Right atrium auricular region (tissue), 2 donors: ENCODE data around the gene HEATR5A. TPM values are rescaled to one million over a fixed set of nuclear protein-coding genes. Genes with fewer than 3 reads are reported as not detected.
"Not testable (repeated sequence)": the region's sequence is repeated elsewhere in the genome, so short reads cannot be mapped to it uniquely, and the experiment has no call there.

Experiments used
- DNase-seq: peaks from one replicate; pipeline ENCODE4 v3.0.0-alpha.2; 2019; ENCODE audit warnings: low spot score
- H3K27ac ChIP-seq, 2 donors: fragments of 200-600 bp; sonication (generic); 1 replicate in 1 of 2; 2 replicates in 1 of 2; pipeline ENCODE4 v1.5.1; 2016 to 2019
- H3K27me3 ChIP-seq, 2 donors: fragments of 200-600 bp; sonication (generic); one replicate each; pipeline versions ENCODE4 v1.5.1 to v1.6.0; 2017 to 2019
- H3K36me3 ChIP-seq: fragments of 200-600 bp; sonication (generic); one replicate; pipeline ENCODE4 v1.5.1; 2016
- H3K4me1 ChIP-seq, 2 donors: fragments of 200-600 bp; sonication (generic); one replicate each; pipeline versions ENCODE4 v1.5.1 to v1.6.0; 2017 to 2019
- H3K4me3 ChIP-seq, 2 donors: fragments of 200-600 bp; sonication (generic); 1 replicate in 1 of 2; 2 replicates in 1 of 2; pipeline ENCODE4 v1.5.1; 2017 to 2019; ENCODE audit warnings: mild to moderate bottlenecking in 1 of 2, moderate library complexity in 1 of 2
- H3K9me3 ChIP-seq, 2 donors: fragments of 200-600 bp; sonication (generic); one replicate each; pipeline ENCODE4 v1.5.1; 2019
- CTCF ChIP-seq, 2 donors: fragments of 200-600 bp; sonication (generic); IDR thresholded peaks; one replicate each; pipeline ENCODE4 v1.5.1; 2019; ENCODE audit warnings: antibody characterized with exemption in 2 of 2
- total RNA-seq, 2 donors: library from RNA; depleted of rRNA; stranded (reverse); fragments of >200 nt; gene quantifications; one replicate each; pipeline ENCODE4 v1.1.0, GENCODE V29; 2016

HEATR5A gene
- total RNA-seq, 2 donors from 2014 or later: 29.0 to 29.3 TPM

- Histone ChIP-seq H3K27me3 (no peaks in the 10 kb centered on the region), H3K36me3 (no peaks in the 10 kb centered on the region), H3K4me3 (no peak overlapping the region), H3K9me3 (no peaks in the 10 kb centered on the region), H3K27ac (peak overlapping the region in 1 of 2 donors; percentile 39), H3K4me1 (peaks cover 0 to 8% of the 10 kb centered on the region in 2 donors)
- DNase-seq: no peak
- TF ChIP-seq CTCF (IDR thresholded peaks at IDR 0.05): no peak
These were observed 21.1 kb upstream of the HEATR5A start for GRCh38 chr14:31441273-31442111.

GRCh38 chr14:31440280-31440679, 19.9 kb upstream of the HEATR5A start:
- DNase-seq: no peak
- H3K9me3 ChIP-seq: no peaks in the 10 kb centered on the region
- H3K27me3 ChIP-seq: no peaks in the 10 kb centered on the region
- H3K36me3 ChIP-seq: no peaks in the 10 kb centered on the region
- no peak overlapping the region for H3K27ac ChIP-seq
- H3K4me1 ChIP-seq: peaks cover 0 to 8% of the 10 kb centered on the region in 2 donors
- H3K4me3 ChIP-seq: no peak overlapping the region
- no peak for TF ChIP-seq CTCF (IDR thresholded peaks at IDR 0.05)

GRCh38 chr14:31439561-31439960, 19.2 kb upstream of the HEATR5A start:
- TF ChIP-seq CTCF (IDR thresholded peaks at IDR 0.05): no peak
- H3K4me3 ChIP-seq: no peak overlapping the region
- no peak for DNase-seq
- H3K4me1 ChIP-seq: peaks cover 0 to 8% of the 10 kb centered on the region in 2 donors
- H3K36me3 ChIP-seq: no peaks in the 10 kb centered on the region
- no peaks in the 10 kb centered on the region for H3K27me3 ChIP-seq
- no peak overlapping the region for H3K27ac ChIP-seq
- no peaks in the 10 kb centered on the region for H3K9me3 ChIP-seq

- not testable (repeated sequence) for H3K4me1 ChIP-seq, DNase-seq, H3K9me3 ChIP-seq, H3K27me3 ChIP-seq, H3K27ac ChIP-seq, H3K4me3 ChIP-seq, H3K36me3 ChIP-seq
These were observed 16.8 kb upstream of the HEATR5A start for GRCh38 chr14:31437045-31437691.

GRCh38 chr14:31435276-31435675, 14.9 kb upstream of the HEATR5A start:
- peaks cover 0 to 6% of the 10 kb centered on the region in 2 donors for H3K9me3 ChIP-seq
- TF ChIP-seq CTCF (IDR thresholded peaks at IDR 0.05): no peak
- H3K4me1 ChIP-seq: no peaks in the 10 kb centered on the region
- no peaks in the 10 kb centered on the region for H3K36me3 ChIP-seq
- DNase-seq: no peak
- peak overlapping the region in 1 of 2 donors; percentile 49 for H3K27ac ChIP-seq
- H3K27me3 ChIP-seq: no peaks in the 10 kb centered on the region
- no peak overlapping the region for H3K4me3 ChIP-seq

GRCh38 chr14:31430634-31431264, 10.4 kb upstream of the HEATR5A start:
- Histone ChIP-seq H3K27ac (no peak overlapping the region), H3K27me3 (no peaks in the 10 kb centered on the region), H3K9me3 (peaks cover 0 to 6% of the 10 kb centered on the region in 2 donors), H3K4me1 (no peaks in the 10 kb centered on the region), H3K4me3 (no peak overlapping the region), H3K36me3 (no peaks in the 10 kb centered on the region)
- TF ChIP-seq CTCF (IDR thresholded peaks at IDR 0.05): no peak
- DNase-seq: no peak
